A673 (cell line): ENCODE data around the gene IRGC. TPM values are rescaled to one million over a fixed set of nuclear protein-coding genes. Genes with fewer than 3 reads are reported as not detected.

ENCODE experiments used
- BruUV-seq: library from RNA; stranded (reverse); fragments of 400-500 nt; replicated peaks from 2 replicates; lab custom pipeline; 2021; lab: Mats Ljungman, UMichigan
- CTCF ChIA-PET: fragments of 300-600 bp; sonication (Branson Sonifier 250); formaldehyde crosslinking; loops from one replicate; lab custom pipeline; 2022; ENCODE audit warnings: antibody characterized with exemption; lab: Charles Lee
- POLR2A ChIA-PET: fragments of 300-600 bp; sonication (Branson Sonifier 250); formaldehyde crosslinking; loops from one replicate; lab custom pipeline; 2022; ENCODE audit warnings: antibody characterized with exemption; ENCODE audit not compliant: low non-redundant PET; lab: Charles Lee
- DNase-seq: peaks from one replicate; pipeline ENCODE4 v3.0.0-alpha.2; 2015; ENCODE audit warnings: low spot score
- H3K27ac ChIP-seq: fragments of 200-600 bp; sonication (generic); 2 replicates; pipeline ENCODE4 v1.5.1; 2016; ENCODE audit warnings: mixed run types, low read depth, mild to moderate bottlenecking, mixed read lengths, antibody characterized with exemption, low read length; ENCODE audit not compliant: poor library complexity, severe bottlenecking
- H3K27me3 ChIP-seq: fragments of 200-600 bp; sonication (generic); replicated peaks from 2 replicates; pipeline ENCODE4 v1.6.1; 2017; ENCODE audit warnings: mixed run types, low read depth, mild to moderate bottlenecking, mixed read lengths, antibody characterized with exemption, low read length; ENCODE audit not compliant: insufficient read depth, poor library complexity
- H3K36me3 ChIP-seq: fragments of 200-600 bp; sonication (generic); 2 replicates; pipeline ENCODE4 v1.6.1; 2016; ENCODE audit warnings: mixed run types, mild to moderate bottlenecking, mixed read lengths, antibody characterized with exemption, low read length; ENCODE audit not compliant: insufficient read depth, poor library complexity, severe bottlenecking
- H3K4me1 ChIP-seq: fragments of 200-600 bp; sonication (generic); 2 replicates; pipeline ENCODE4 v1.6.1; 2017; ENCODE audit warnings: mixed run types, mild to moderate bottlenecking, mixed read lengths, antibody characterized with exemption, low read length; ENCODE audit not compliant: insufficient read depth, poor library complexity, severe bottlenecking
- H3K4me3 ChIP-seq: fragments of 200-600 bp; sonication (generic); 2 replicates; pipeline ENCODE4 v1.5.1; 2016; ENCODE audit warnings: low read depth, mixed run types, mild to moderate bottlenecking, mixed read lengths, low read length; ENCODE audit not compliant: poor library complexity, severe bottlenecking
- H3K9me3 ChIP-seq: fragments of 200-600 bp; sonication (generic); 2 replicates; pipeline ENCODE4 v1.6.1; 2016; ENCODE audit warnings: mixed run types, low read depth, mild to moderate bottlenecking, mixed read lengths, antibody characterized with exemption, low read length; ENCODE audit not compliant: poor library complexity, severe bottlenecking
- CTCF ChIP-seq: fragments of 300-800, 200-600 bp; sonication (generic); conservative IDR thresholded peaks from 2 replicates; pipeline ENCODE4 v1.5.1; 2017; ENCODE audit warnings: low read depth, mild to moderate bottlenecking, antibody characterized with exemption, low read length, moderate library complexity, mixed read lengths
- EZH2 ChIP-seq: fragments of 200-600 bp; sonication (generic); IDR thresholded peaks from 2 replicates; pipeline ENCODE4 v1.6.1; 2017; ENCODE audit warnings: borderline replicate concordance, low read depth, mild to moderate bottlenecking, mixed read lengths, antibody characterized with exemption, low read length; ENCODE audit not compliant: poor library complexity, severe bottlenecking
- intact Hi-C: fragments of 100-400 bp; cut with micrococcal nuclease; formaldehyde crosslinking; loops from one replicate; pipeline ENCODE4 v1.10.0; 2022; ENCODE audit not compliant: unreplicated experiment
- total RNA-seq: library from RNA; stranded (reverse); gene quantifications from 2 replicates; pipeline ENCODE4 v1.2.3, GENCODE V29; 2021

Gene IRGC
- total RNA-seq, 1 experiment from 2014 or later: not detected

- no TSS peak for BruUV-seq
- Histone ChIP-seq H3K36me3 (no peaks in the 10 kb centered on the region), H3K4me1 (peaks cover 9% of the 10 kb centered on the region), H3K9me3 (no peaks in the 10 kb centered on the region), H3K4me3 (no peak overlapping the region), H3K27me3 (no peaks in the 10 kb centered on the region), H3K27ac (no peak overlapping the region)
- CTCF ChIA-PET: no interaction called here
- TF ChIP-seq CTCF (no peak), EZH2 (no peak)
- POLR2A ChIA-PET: no interaction called here
- intact Hi-C loops: no loop called here
- no peak for DNase-seq
Observed at GRCh38 chr19:43674183-43674582, 41.7 kb upstream of the IRGC start.

GRCh38 chr19:43674596-43674995 lies 41.3 kb upstream of the IRGC start:
- Histone ChIP-seq H3K27ac (no peak overlapping the region), H3K4me1 (peaks cover 9% of the 10 kb centered on the region), H3K36me3 (no peaks in the 10 kb centered on the region), H3K9me3 (no peaks in the 10 kb centered on the region), H3K27me3 (no peaks in the 10 kb centered on the region), H3K4me3 (no peak overlapping the region)
- no TSS peak for BruUV-seq
- DNase-seq: no peak
- ChIA-PET CTCF (interaction anchor here (0.6 kb wide), 1 partner anchor 1333 kb away, joined by 4 read pairs; no protein-coding TSS in a partner anchor), POLR2A (no interaction called here)
- TF ChIP-seq EZH2: no peak
- no peak for TF ChIP-seq CTCF
- intact Hi-C loops: no loop called here

- no peaks in the 10 kb centered on the region for H3K27me3 ChIP-seq
- TF ChIP-seq CTCF (no peak), EZH2 (no peak)
- intact Hi-C loops: no loop called here
- CTCF ChIA-PET: interaction anchor here (0.6 kb wide), 1 partner anchor 1334 kb away, joined by 4 read pairs; no protein-coding TSS in a partner anchor
- no peak overlapping the region for H3K4me3 ChIP-seq
- no peak overlapping the region for H3K27ac ChIP-seq
- H3K9me3 ChIP-seq: no peaks in the 10 kb centered on the region
- POLR2A ChIA-PET: no interaction called here
- no peak for DNase-seq
- H3K36me3 ChIP-seq: no peaks in the 10 kb centered on the region
- peaks cover 1% of the 10 kb centered on the region for H3K4me1 ChIP-seq
- no TSS peak for BruUV-seq
Observed at GRCh38 chr19:43675269-43675879, 40.5 kb upstream of the IRGC start.
